GM21526 (cell line): ENCODE results near the gene FDXR.
A peak's percentile ranks its signal among the peaks of the same experiment; 100 is the strongest.
"Not testable (repeated sequence)": the region's sequence is repeated elsewhere in the genome, so short reads cannot be mapped to it uniquely, and the experiment has no call there.

ENCODE experiments used
- ATAC-seq: cut with Tn5 transposase; IDR thresholded peaks from one replicate; pipeline ENCODE4 v1.9.1; 2021; ENCODE audit warnings: moderate library complexity; ENCODE audit not compliant: unreplicated experiment, low FRiP score

The FDXR gene, protein sequence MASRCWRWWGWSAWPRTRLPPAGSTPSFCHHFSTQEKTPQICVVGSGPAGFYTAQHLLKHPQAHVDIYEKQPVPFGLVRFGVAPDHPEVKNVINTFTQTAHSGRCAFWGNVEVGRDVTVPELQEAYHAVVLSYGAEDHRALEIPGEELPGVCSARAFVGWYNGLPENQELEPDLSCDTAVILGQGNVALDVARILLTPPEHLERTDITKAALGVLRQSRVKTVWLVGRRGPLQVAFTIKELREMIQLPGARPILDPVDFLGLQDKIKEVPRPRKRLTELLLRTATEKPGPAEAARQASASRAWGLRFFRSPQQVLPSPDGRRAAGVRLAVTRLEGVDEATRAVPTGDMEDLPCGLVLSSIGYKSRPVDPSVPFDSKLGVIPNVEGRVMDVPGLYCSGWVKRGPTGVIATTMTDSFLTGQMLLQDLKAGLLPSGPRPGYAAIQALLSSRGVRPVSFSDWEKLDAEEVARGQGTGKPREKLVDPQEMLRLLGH

DNA sequence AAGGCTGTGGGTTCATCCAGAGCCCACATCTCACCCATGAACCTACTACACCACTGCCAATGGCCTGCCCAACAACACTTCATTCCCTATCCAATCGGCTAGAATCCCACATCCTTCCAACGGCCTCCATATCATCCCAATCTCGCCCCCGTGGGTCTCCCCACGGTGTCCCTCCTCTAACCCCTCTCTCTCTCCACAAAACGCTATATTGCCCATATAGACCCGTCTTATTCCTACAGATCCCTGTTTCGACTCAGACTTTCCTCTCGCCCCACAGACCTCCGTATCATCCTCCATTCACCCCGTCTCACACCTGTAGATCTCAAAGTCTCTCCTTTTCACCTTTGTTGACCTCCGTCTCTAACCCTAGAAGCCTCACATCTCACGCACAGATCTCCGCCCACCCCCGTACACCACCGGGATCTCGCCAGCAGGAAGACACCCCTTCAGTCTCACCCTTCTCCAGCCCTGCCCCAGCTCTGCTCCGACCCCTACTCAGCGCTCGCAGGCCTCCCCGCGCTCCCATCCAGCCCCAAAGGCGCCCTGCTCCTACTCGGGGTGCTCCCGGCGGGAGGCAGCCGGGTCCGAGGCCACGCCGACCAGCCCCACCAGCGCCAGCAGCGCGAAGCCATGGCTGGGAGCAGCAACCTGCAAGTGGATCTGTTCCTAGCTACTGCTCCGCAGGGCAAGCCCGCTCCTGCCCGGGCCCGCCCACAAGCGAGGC lies at the start of gene FDXR:
Gene FDXR (minus strand): TSS at position 682 of the 724 bp plus-strand sequence. CDS start 50 bp downstream, at position 632.
- peak; percentile 2 for ATAC-seq

DNA sequence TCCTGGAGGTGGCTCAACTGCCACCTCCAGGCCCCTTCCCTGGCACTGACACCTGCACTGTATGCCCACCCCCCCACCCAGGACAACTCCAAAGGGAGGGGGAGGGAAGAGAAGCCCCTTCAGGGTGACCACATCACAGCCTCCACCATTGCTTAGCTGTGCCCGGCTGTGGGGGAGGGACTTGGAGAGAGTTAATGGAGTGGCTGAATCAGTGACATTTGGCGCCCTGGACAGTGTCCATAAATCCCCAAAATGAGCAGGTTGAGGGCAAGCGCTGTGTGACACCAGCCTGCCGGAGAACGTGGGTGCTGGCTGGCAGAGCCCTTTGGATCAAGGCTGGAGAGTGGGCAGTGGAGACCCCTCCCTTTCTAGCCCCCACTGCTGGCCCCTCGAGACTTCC lies 49.4 kb upstream of the FDXR start:
- ATAC-seq = no peak

DNA sequence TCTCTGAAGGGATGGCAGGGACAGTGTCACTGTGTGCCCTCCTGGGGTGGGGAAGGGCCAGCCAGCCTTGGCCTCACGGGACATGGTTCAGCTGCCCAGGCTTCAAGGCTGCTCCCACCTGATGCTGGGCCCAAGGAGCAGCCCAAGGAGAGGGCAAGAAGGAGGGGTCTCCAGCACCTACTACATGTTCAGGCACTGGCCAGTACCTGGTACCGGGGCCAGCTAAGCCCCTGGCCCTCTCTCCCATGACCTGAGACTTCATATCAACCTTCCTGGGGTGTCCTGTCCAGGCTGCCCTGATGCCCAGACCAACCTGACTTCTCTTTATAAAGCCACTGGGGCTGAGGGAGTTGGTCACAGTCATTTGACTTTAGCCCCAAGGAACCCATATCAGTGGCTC lies 49.0 kb upstream of the FDXR start:
- no peak for ATAC-seq

DNA sequence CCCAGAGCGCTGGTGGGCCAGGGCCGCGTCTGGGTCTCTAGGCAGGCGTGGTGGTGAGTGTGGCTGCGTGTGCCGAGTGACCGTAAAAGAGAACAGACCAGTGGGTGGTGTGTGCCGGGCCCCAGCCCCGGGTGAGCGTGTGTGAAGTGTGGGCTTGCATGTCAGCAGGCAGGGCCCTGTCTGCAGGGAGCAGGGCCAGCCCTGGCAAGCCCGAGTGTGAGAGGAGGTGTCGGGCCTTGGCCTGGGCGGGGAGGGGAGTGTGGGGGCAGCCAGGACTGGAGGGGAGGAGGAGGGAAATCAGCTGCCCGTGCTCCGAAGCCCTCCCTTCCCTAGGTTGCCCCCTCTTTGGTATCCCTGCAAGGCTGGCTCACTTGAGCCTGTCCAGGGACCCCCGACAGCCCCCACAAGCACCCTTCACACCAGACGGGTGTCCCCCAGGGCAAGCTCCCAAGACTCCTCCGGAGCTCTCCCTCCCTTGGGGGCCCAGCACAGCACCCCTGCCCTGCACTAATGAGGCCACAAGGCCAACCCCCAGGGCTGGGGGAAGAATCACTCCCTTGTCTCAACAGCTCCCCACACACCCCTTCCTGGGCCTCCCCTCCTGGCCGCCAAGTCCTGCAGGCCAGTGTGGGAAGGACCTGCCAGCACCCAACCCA lies 48.4 kb upstream of the FDXR start:
- ATAC-seq = no peak

- ATAC-seq = no peak
These were observed 47.8 kb upstream of the FDXR start for GRCh38 chr17:74920642-74921025.

GRCh38 chr17:74920306-74920620 lies 47.5 kb upstream of the FDXR start:
- ATAC-seq = no peak

DNA sequence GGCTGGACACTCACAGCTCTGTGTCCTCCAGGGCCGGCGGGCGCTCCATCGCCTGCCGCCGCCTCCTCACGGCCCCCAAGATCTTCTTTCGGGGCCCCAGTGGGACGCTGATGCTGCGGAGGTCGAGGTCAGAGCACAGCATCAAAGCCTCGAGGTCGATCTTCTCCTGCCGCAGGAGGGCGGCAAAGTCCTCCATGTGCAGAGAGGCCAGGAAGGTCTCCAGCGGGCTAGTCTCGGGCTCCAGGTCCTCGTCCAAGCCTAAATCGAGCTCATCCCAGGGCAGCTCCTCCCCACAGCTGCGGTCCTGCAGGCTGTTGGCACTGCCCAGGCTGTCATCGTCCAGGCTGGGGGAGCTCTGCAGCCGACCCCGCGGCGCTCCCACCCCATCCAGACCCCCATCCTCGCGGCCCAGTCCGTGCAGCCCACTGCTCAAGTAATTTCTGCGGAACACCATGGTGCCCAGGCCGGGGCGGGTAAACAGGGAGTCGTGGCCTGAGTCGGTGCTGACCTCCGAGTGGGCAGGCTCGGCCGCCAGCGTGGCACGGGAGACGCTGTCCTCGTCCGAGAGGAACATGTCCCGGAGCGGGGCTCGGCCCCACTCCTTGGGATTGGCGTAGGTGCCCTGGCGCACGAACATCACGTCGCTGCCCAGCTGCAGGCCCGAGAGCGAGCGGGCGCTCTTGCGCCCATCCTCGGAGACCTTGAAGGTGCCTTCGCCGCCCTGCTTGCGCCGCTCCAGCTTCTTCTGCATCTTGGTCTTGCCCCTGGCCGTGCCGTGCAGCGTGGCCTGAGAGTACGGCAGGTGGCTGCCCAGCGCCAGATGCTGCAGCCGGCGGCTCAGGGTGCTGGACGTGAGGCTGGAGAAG lies 46.9 kb upstream of the FDXR start:
- ATAC-seq = no peak

- no peak for ATAC-seq
These were observed 46.1 kb upstream of the FDXR start for GRCh38 chr17:74918906-74919305.

DNA sequence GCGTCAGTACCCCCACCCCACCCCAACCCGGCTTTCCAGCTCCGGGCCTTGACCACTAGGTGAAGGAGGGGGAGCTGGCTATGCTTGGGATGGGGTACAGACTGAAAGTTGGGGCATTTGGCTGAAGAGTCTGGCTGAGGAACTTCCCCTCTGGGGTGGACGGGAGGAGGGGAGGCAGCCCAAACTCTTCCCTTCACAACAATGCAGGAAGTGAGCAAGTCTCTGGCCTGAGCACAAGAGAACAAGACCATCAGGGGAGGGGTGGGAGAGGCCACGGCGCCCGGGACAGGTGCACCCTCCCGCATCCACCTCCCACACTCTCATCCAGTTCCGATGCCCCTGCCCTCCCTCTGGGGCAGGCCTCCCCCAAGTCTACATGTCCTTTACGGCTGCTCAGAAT lies 44.6 kb upstream of the FDXR start:
- no peak for ATAC-seq

DNA sequence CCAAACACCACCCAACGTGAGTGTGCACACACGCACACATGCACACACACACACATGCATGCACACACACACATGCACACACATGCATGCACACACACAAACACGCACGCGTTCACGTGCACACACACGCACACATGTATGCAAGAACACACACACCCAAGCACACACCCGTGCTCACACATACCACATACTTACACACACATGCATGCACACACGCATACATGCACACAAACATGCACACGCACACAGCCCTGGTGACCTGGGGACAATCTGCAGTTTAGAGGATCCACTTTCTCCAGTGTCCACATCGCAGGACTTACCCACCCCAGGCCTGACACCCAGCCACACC lies 44.0 kb upstream of the FDXR start:
- no peak for ATAC-seq

- ATAC-seq = no peak
These were observed 43.5 kb upstream of the FDXR start for GRCh38 chr17:74916136-74916850.

GRCh38 chr17:74911423-74911822 lies 38.6 kb upstream of the FDXR start:
- ATAC-seq = not testable (repeated sequence)

GRCh38 chr17:74909097-74909496 lies 36.3 kb upstream of the FDXR start:
- not testable (repeated sequence) for ATAC-seq

DNA sequence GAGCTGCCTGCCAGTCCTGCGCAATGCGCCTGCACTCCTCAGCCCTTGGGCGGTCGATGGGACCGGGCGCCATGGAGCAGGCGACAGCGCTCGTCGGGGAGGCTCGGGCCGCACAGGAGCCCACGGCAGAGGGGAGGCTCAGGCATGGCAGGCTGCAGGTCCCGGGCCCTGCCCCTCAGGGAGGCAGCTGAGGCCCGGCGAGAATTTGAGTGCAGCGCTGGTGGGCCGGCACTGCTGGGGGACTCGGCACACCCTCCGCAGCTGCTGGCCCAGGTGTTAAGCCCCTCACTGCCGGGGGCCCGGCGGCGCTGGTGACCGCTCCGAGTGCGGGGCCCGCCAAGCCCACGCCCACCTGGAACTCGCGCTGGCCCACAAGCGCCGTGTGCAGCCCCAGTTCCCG lies 34.2 kb upstream of the FDXR start:
- no peak for ATAC-seq

- not testable (repeated sequence) for ATAC-seq
These were observed 33.5 kb upstream of the FDXR start for GRCh38 chr17:74906214-74906793.

DNA sequence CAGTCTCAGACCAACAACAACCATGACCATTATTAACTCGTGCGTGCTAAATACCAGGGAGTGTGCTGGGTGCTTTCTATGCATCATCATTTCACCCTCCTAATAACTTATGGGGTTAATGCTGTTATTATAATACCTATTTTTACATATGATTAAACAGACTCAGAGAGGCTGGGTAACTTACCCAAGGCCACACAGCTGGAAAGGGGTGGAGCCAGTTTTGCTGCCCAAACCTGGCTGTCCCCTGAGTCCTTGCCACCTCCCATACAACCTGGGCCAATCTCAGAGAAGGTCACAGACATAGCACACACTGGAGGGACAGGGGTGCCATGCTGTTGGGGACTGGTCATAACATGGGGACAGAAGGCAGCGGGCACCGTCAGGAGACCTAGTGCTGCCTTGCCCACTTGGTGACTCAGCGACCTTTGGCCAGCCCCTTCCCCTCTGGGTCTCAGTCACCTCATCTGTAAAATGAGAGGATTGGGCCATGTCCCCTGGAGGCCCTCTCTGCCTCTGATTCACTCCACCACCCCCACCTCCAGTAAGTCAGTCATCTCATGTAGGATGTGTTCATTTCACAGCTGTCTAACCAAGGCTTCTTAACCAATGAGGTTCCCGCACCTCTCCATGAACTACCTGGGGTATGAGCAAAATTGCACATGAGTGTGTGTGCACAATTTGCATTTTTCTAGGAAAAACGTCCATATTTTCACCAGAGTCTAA lies 32.1 kb upstream of the FDXR start:
- ATAC-seq = no peak

DNA sequence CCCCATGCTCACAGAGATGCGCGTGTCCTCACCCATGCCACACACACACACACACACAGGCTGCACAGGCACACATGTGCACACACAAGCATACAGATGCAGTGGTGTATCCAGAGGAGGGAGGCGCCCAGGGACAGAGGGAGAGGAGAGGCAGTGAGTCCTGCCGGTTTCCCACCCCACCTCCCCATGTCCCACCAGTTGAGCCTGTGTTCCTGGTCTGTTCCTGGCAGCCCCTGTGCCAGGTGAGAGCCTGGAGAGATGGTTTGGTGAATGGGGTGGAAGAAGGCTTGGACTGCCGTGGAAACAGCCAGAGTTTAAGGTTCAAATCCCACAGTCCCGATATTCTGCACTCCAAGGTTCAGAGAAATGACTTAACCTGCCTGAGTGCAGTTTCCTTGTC lies 30.9 kb upstream of the FDXR start:
- ATAC-seq = no peak

- no peak for ATAC-seq
These were observed 30.2 kb upstream of the FDXR start for GRCh38 chr17:74903034-74903433.
